ENCODE measurements around the gene CD38.

GRCh38 chr4:15753081-15753480, 25.0 kb upstream of the CD38 start:
- TF ChIP-seq CTCF (IDR thresholded peaks at IDR 0.05) (no peak), POLR2A (IDR thresholded peaks at IDR 0.05) (no peak)
